HL-60/S4 treated with retinoic acid at 250 ng/mL for 4 days and 3 days (cell line): ENCODE data around the gene TTF1.

Experiments used
- in situ Hi-C: fragments of 300-500 bp; cut with MboI; formaldehyde crosslinking; loops from 2 replicates; pipeline ENCODE4 v1.7.0; 2022; ENCODE audit warnings: low sequenced_read_pairs

The TTF1 gene

DNA sequence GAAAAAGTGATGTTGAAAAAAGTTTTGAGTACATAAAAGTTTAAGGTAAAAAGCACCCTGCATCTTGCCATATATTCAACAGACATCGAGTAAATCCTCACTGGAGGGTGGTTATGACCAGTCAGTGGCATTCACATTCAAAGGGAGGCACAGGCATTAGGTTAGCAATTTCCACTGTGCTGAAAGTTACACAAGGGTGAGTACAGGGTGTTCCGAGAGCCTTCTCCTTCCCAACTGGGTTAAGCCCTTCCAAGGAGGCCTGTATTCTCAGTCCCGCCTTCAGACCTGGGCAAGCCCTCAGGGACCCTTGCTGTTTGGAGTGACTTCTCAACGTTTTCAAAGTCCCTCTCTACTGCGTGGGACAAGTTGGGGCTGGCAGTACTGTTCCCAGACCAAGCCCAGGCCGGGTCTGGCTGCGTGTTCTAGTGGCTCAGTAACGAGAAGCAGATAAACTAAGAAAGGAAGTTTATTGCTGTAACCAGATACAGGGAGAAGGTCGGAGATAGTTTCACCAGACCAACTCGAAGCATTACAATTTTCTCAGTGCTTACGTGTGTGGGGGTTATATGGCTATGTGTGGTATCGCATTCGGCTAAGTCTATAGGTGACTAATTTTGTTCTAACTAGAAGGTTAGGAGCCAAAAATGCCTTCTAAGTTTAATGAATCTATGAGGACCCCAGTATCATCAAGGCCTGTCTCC lies 38.9 kb downstream of the TTF1 start:
- in situ Hi-C loops, result no loop called here

DNA sequence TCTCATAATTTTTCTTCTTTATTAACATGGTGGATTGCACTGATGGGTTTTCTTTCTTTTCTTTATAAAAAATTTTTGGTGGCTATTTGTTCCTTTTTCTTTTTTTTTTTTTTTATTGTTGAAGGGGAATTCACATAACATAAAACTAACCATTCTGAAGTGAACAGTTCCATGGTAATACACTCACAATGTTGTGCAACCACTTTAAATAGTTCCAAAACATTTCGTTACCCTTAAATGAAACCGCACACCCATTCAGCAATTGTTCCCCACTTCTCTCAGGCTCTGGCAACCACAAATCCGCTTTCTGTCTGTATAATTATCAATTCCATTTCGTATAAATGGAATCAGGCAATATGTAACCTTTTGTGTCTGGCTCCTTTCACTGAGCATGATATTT lies 40.2 kb downstream of the TTF1 start:
- in situ Hi-C loops, result no loop called here

DNA sequence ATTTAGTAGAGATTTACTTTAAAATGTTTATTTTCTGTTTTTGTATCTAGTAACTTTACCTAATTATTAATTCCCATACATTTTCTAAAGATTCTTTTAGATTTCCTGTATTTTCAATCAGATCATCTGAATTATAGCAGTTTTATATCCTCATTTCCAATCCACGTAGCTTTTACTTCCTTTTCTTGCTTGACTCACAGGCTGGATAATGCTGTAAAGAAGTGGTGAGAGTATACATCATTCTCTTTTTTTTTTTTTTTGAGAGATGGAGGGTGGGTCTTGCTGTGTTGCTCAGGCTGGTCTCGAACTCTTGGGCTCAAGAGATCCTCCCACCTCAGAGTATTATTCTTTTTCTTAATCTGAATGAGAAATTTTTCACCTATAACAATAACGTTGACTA lies 40.7 kb downstream of the TTF1 start:
- in situ Hi-C loops, result no loop called here

DNA sequence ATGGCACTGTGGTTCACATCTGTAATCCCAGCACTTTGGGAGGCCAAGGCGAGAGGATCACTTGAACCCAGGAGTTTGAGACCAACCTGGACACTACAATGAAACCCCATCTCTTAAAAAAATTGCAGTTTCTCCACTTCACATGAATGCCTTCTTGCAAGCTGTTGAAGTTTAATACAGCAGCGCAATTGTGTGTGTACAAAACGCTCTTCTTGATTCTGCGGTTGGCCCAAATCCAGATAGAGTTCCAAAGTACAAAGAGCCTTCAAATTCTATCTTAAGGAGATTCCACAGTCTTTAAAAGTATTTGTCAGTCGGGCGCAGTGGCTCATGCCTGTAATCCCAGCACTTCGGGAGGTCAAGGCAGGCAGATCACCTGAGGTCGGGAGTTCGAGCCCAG lies 42.6 kb downstream of the TTF1 start:
- in situ Hi-C loops, result no loop called here

DNA sequence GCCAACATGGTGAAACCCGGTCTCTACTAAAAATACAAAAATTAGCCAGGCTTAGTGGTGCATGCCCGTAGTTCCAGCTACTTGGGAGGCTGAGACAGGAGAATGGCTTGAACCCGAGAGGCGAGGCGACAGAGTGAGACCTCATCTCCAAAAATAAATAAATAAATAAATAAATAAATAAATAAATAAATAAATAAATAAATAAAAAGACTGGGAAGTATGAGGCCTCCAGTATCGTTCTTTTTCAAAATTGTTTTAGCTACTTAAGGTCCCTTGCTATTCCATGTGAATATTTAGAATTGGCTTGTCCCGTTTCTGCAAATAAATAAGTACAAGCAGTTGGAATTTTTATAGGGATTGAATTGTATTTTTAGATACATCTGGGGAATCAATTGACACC lies 48.9 kb downstream of the TTF1 start:
- in situ Hi-C loops, result no loop called here

GRCh38 chr9:132356324-132356924 lies 50.2 kb downstream of the TTF1 start:
- in situ Hi-C loops, result no loop called here

GRCh38 chr9:132354637-132355355 lies 51.8 kb downstream of the TTF1 start, which contains the start of gene SETX:
TSS of gene SETX (minus strand) at chr9:132354986. CDS start at chr9:132349428, 5,558 bp downstream.
- in situ Hi-C loops, result no loop called here

DNA sequence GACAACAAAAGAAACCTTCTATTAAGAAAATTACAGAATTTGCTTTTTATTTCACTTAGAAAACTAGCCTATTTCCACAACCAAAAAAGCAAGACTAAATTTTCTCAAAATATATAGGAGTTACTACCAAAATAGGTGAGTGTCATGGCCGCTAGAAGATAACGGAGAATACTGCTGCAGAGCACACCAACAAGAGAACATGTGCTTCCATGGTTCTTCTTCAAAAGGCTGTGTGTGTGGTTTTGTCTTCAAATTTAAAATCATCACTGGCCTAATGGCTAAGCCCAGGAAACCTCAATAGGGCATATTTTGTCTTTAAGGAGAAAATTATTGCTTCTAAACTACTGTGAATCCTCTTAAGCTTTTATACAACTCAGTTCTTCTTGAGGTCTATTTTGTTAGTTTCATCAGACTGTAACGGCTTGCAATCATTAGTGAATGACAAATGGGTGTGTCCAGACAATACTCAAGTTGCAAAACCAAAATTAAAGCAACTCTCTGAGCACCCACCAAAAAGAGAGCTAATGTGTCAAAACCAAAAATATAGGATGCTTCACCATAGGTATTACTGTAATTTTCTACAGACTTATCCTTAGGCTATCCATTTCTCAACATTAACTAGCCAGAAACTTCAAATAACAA lies 55.1 kb downstream of the TTF1 start:
- in situ Hi-C loops, result no loop called here

GRCh38 chr9:132350861-132351315 lies 55.8 kb downstream of the TTF1 start:
- in situ Hi-C loops, result no loop called here

DNA sequence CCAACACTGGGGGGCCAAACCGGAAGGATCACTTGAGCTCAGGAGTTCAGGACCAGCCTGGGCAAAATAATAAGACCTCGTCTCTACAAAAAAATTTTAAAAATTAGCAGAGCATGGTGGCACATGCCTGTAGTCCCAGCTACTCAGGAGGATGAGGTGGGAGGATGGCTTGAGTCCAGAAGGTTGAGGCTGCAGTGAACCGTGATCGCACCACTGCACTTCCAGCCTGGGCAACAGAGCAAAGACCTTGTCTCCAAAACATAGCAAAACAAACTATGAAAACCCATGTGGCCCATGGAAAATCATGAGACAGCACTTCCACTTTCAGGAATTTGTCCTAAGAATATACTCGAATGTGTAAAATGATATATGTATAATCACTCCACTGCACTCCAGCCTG lies 58.0 kb downstream of the TTF1 start:
- in situ Hi-C loops, result loop anchor here (25.0 kb wide), 1 partner anchor 1211 kb away; the partner anchor contains the start of gene NUP214

GRCh38 chr9:132346177-132346576 lies 60.5 kb downstream of the TTF1 start:
- in situ Hi-C loops, result loop anchor here (25.0 kb wide), 1 partner anchor 1209 kb away; the partner anchor contains the start of gene NUP214

DNA sequence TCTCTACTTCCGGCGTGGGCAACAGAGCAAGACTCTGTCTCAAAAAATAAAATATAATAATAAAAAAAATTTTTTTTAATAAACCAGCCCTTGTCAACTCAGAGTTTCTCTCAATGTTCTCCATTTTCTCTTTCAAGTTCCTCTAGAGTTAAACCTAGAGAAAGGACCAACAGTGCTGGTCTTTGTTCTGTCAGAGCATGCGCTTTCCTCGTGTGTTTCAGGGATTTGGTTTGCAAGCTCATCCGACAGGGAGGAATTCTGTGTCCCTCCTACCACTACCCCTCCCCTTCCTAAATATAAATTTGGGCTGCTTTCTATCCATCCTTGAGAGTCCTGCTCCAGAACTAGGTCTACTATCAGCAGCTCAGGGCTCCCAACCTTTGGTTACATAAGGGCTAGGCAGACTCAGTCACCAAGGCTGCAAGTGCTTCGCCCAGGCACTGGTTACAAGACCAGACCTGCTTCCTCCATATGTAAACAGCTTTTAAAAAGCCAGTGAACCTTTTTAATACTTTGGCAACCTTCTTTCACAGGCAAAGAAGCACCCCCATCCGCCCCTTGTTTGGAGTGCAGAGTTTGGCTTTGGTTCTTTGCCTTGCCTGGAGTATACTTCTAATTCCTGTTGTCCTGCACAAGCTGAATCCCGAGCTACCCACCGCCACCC lies 65.3 kb downstream of the TTF1 start:
- in situ Hi-C loops, result loop anchor here (25.0 kb wide), 1 partner anchor 1204 kb away; the partner anchor contains the start of gene NUP214

- in situ Hi-C loops, result loop anchor here (25.0 kb wide), 1 partner anchor 1197 kb away; the partner anchor contains the start of gene NUP214
These were observed 72.3 kb downstream of the TTF1 start for GRCh38 chr9:132334364-132334763.

GRCh38 chr9:132333556-132333955 lies 73.1 kb downstream of the TTF1 start:
- in situ Hi-C loops, result loop anchor here (25.0 kb wide), 1 partner anchor 1196 kb away; the partner anchor contains the start of gene NUP214

- in situ Hi-C loops, result loop anchor here (25.0 kb wide), 1 partner anchor 1191 kb away; the partner anchor contains the start of gene NUP214
These were observed 78.1 kb downstream of the TTF1 start for GRCh38 chr9:132328580-132328979.

GRCh38 chr9:132327537-132327936 lies 79.1 kb downstream of the TTF1 start:
- in situ Hi-C loops, result loop anchor here (25.0 kb wide), 1 partner anchor 1190 kb away; the partner anchor contains the start of gene NUP214
